ENCODE results near the gene FTO.

Gene FTO

GRCh38 chr16:53755026-53755910 is 51.3 kb downstream of the FTO start:
- DNase-seq = no peak

GRCh38 chr16:53756275-53756996 is 52.5 kb downstream of the FTO start:
- no peak for DNase-seq

GRCh38 chr16:53757971-53758609 is 54.1 kb downstream of the FTO start:
- DNase-seq = no peak

- DNase-seq = no peak
Measured at GRCh38 chr16:53761962-53762703, 58.2 kb downstream of the FTO start.

- no peak for DNase-seq
Measured at GRCh38 chr16:53766304-53767016, 62.5 kb downstream of the FTO start.

- no peak for DNase-seq
Measured at GRCh38 chr16:53768167-53768566, 64.2 kb downstream of the FTO start.

- peak in 1 of 5 donors; percentile 10 for DNase-seq
Measured at GRCh38 chr16:53768593-53768992, 64.6 kb downstream of the FTO start.

- no peak for DNase-seq
Measured at GRCh38 chr16:53769185-53769584, 65.2 kb downstream of the FTO start.

GRCh38 chr16:53769787-53770186 is 65.8 kb downstream of the FTO start:
- no peak for DNase-seq

- no peak for DNase-seq
Measured at GRCh38 chr16:53770641-53771040, 66.7 kb downstream of the FTO start.

- no peak for DNase-seq
Measured at GRCh38 chr16:53771655-53772497, 67.9 kb downstream of the FTO start.

- DNase-seq = peak in 1 of 5 donors; percentile 8
Measured at GRCh38 chr16:53773150-53773846, 69.3 kb downstream of the FTO start.

GRCh38 chr16:53773881-53774280 is 69.9 kb downstream of the FTO start:
- DNase-seq = no peak

- DNase-seq = no peak
Measured at GRCh38 chr16:53775106-53775820, 71.3 kb downstream of the FTO start.

- DNase-seq = no peak
Measured at GRCh38 chr16:53775821-53776431, 72.0 kb downstream of the FTO start.

GRCh38 chr16:53779186-53779585 is 75.2 kb downstream of the FTO start:
- no peak for DNase-seq

- DNase-seq = no peak
Measured at GRCh38 chr16:53780051-53780450, 76.1 kb downstream of the FTO start.

GRCh38 chr16:53781023-53781605 is 77.2 kb downstream of the FTO start:
- DNase-seq = no peak

GRCh38 chr16:53782148-53782547 is 78.2 kb downstream of the FTO start:
- no peak for DNase-seq

Measured in T-helper 1 cell (primary cell).